Islet of Langerhans (tissue), 1 donor: ENCODE results near the gene MFAP4.

ENCODE experiments used
- FAIRE-seq: peaks from one replicate; lab custom pipeline; 2011; peaks lifted over from hg19 to GRCh38; lab: Jason Lieb, UNC

The MFAP4 gene

GRCh38 chr17:19347323-19348080, 39.5 kb downstream of the MFAP4 start:
- FAIRE-seq: no peak

GRCh38 chr17:19346351-19347255, 40.4 kb downstream of the MFAP4 start:
- FAIRE-seq: no peak

- no peak for FAIRE-seq
Observed at GRCh38 chr17:19345486-19346350, 41.3 kb downstream of the MFAP4 start.

- no peak for FAIRE-seq
Observed at GRCh38 chr17:19345067-19345460, 41.9 kb downstream of the MFAP4 start.

- FAIRE-seq: no peak
Observed at GRCh38 chr17:19344311-19345066, 42.5 kb downstream of the MFAP4 start.

- FAIRE-seq: no peak
Observed at GRCh38 chr17:19343671-19344151, 43.3 kb downstream of the MFAP4 start.

- FAIRE-seq: no peak
Observed at GRCh38 chr17:19343256-19343630, 43.7 kb downstream of the MFAP4 start.

GRCh38 chr17:19342611-19343255, 44.3 kb downstream of the MFAP4 start:
- FAIRE-seq: no peak

- no peak for FAIRE-seq
Observed at GRCh38 chr17:19341641-19342610, 45.1 kb downstream of the MFAP4 start.

GRCh38 chr17:19341211-19341631, 45.8 kb downstream of the MFAP4 start:
- FAIRE-seq: no peak

GRCh38 chr17:19339341-19339815, 47.6 kb downstream of the MFAP4 start:
- no peak for FAIRE-seq

GRCh38 chr17:19338031-19338990, 48.7 kb downstream of the MFAP4 start:
- no peak for FAIRE-seq

GRCh38 chr17:19337712-19338023, 49.3 kb downstream of the MFAP4 start:
- FAIRE-seq: no peak

- FAIRE-seq: no peak
Observed at GRCh38 chr17:19336938-19337711, 49.9 kb downstream of the MFAP4 start.

- no peak for FAIRE-seq
Observed at GRCh38 chr17:19335951-19336631, 50.9 kb downstream of the MFAP4 start.

GRCh38 chr17:19334331-19334730, 52.7 kb downstream of the MFAP4 start:
- FAIRE-seq: no peak

GRCh38 chr17:19333736-19334290, 53.2 kb downstream of the MFAP4 start:
- FAIRE-seq: no peak
